GM13977 (cell line): ENCODE data around the gene CCDC68.

Source experiments
- DNase-seq: peaks from one replicate; pipeline ENCODE4 v3.0.0; 2012; ENCODE audit warnings: low spot score
- CTCF ChIP-seq: IDR thresholded peaks from 2 replicates; pipeline ENCODE4 v1.5.1; 2012; ENCODE audit warnings: mild to moderate bottlenecking, control low read depth; ENCODE audit not compliant: insufficient read depth; ENCODE audit errors: extremely low read depth, missing control alignments
- in situ Hi-C: fragments of 300-500 bp; cut with MboI; formaldehyde crosslinking; loops from one replicate; pipeline ENCODE4 v1.12.0; 2022; ENCODE audit warnings: low sequenced_read_pairs, low pct_unique_long_range_greater_than_20kb, mixed read lengths, inconsistent platforms; ENCODE audit not compliant: unreplicated experiment

The CCDC68 gene

GRCh38 chr18:54852780-54853675 lies 106.2 kb downstream of the CCDC68 start:
- TF ChIP-seq CTCF: no peak
- in situ Hi-C loops: no loop called here
- DNase-seq: no peak
